Stimulated activated CD4-positive, alpha-beta T cell treated with anti-CD3 and anti-CD28 coated beads, TNF-alpha, amount 100 ng/mL, for 24 hours (primary cell): ENCODE data around the gene ANKS1B.

Experiments used
- DNase-seq, 3 experiments: peaks; one replicate each; pipeline ENCODE4 v3.0.0-alpha.2; 2020; ENCODE audit warnings: low read depth in 3 of 3

The ANKS1B gene

DNA sequence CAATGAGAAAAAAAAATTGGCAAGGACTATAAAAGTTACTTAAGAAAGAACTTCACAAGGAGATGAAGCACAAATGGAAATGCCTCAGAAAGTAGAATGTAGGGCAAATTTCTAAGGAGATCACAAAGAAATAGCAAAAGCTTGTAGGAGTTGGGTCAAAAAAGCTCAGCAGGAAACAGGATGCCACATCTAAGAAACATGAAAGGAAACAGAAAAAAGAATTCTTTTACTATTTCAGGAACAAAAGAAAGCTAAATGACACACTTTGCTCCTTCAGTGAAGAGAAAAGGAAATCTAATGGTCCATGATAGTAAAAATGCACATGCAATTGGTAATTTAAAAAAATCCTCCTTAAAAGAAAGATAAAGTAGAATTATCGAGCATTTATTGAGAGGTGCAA is 789.3 kb downstream of the ANKS1B start:
- no peak for DNase-seq

DNA sequence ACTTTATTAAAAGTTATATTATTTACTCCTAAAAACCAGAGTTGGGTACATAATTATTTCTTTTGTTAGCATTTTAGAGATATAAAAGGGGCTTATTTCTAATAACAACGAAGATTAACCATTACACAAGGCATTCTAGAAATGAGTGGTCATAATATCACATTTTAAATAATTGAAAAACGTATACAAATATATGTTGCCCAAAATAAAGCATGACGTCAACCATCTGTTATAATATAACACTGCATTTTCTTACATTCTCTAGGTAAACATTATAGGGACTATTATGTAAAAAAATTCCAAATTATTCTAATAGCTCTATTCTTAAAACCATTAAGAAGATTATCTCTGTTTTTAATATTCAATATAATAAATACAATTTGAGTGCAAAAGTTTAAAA is 792.2 kb downstream of the ANKS1B start:
- DNase-seq, result no peak

GRCh38 chr12:99176871-99177270 is 807.9 kb downstream of the ANKS1B start:
- DNase-seq, result no peak

GRCh38 chr12:99170461-99170860 is 814.3 kb downstream of the ANKS1B start:
- no peak for DNase-seq

GRCh38 chr12:99170037-99170436 is 814.7 kb downstream of the ANKS1B start:
- DNase-seq, result no peak

- no peak for DNase-seq
Measured at GRCh38 chr12:99157946-99158345, 826.8 kb downstream of the ANKS1B start.

- no peak for DNase-seq
Measured at GRCh38 chr12:99154983-99155336, 829.8 kb downstream of the ANKS1B start.

GRCh38 chr12:99154216-99154982 is 830.3 kb downstream of the ANKS1B start:
- DNase-seq, result no peak

DNA sequence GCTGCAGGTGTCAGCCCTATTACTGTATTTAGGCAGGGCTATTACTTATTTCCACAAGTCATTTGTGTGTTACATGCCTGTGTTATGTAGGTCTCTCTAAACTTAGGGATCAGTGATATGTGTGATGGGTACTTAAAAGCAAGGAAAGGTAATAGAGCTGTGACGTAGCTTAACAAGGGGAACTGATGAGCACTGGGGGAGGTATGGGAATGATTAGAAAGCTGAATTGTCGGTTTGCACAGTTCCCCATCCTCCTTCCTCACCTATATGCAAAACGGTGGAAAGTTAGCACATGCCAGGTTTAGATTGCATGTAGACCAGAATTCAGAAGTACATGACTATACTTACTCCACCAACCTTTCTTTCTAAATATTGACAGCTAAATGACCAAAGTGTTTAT is 831.4 kb downstream of the ANKS1B start:
- no peak for DNase-seq

DNA sequence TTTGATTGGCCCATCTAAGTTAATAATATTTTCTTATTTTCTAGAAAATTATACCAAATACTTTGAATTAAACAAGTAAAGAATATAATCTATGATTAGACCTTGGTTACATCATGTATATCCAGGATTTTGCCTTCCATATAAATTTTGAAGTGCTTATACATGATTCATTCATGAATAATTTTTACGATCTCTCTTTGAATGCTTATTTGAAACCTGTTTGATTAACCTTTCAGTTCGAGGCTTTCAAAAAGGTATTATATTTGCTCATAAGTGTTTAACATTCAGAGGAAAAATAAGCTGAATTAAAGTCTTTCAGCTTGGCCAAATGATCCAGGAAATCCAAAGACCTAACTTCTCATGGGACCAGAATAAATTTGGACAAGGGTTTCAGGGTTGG is 832.4 kb downstream of the ANKS1B start:
- DNase-seq, result no peak

- no peak for DNase-seq
Measured at GRCh38 chr12:99151744-99152143, 833.0 kb downstream of the ANKS1B start.

GRCh38 chr12:99147130-99147529 is 837.6 kb downstream of the ANKS1B start:
- no peak for DNase-seq

GRCh38 chr12:99146730-99147129 is 838.0 kb downstream of the ANKS1B start:
- DNase-seq, result no peak

GRCh38 chr12:99146185-99146584 is 838.6 kb downstream of the ANKS1B start:
- no peak for DNase-seq

GRCh38 chr12:99142651-99143050 is 842.1 kb downstream of the ANKS1B start:
- DNase-seq, result no peak

DNA sequence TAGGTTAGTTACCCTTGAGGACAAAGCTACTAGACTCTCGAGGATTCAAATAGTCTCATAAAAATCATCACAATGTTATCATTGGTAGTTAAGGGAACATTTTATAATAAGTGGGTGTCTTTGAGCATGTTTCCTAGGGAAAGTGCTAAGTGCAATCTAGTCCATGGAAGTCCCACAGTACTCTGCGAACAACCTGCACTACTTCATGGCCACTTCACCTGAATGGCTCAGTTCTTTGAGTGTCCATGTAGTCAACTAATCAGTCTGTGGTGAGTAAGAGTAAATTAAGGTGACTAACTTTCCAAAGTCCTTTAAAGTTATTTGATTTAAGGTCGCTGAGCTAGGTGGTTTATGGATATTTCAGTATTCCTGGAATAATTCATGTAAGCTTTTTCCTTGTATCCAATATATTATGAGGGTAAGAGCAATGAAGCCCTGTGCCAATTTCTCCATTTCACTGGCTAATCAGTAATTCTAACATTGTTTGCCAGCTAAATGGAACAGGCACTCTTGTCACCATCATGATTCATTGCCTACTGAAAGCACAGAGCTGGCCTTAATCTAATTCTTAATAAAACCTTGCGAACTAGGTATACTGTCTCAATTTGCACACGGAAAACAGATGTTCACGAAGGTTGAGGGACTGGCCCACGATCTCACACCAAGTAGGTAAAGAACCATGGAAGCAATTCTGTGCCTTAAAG is 844.6 kb downstream of the ANKS1B start:
- no peak for DNase-seq

DNA sequence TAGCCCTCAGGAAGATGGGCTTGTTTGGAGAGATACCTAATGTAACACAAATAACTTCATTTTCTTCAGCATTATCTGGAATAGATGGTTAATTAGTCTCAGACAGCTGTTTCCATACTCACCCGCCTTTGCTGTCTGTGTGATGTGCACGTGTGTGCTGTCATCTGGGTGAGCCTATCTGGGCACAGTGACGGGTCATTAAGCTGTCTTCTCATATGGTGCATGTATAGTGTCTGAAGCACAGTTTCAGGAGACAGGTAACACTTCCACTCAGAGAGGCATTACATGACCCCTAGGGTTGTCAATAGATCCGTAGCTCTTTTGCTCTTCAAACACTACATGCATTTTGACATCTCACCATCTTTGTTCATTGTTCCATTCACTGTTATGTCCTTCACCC is 846.3 kb downstream of the ANKS1B start:
- DNase-seq, result no peak

GRCh38 chr12:99137124-99137855 is 847.4 kb downstream of the ANKS1B start:
- no peak for DNase-seq

- DNase-seq, result no peak
Measured at GRCh38 chr12:99136516-99136915, 848.2 kb downstream of the ANKS1B start.

DNA sequence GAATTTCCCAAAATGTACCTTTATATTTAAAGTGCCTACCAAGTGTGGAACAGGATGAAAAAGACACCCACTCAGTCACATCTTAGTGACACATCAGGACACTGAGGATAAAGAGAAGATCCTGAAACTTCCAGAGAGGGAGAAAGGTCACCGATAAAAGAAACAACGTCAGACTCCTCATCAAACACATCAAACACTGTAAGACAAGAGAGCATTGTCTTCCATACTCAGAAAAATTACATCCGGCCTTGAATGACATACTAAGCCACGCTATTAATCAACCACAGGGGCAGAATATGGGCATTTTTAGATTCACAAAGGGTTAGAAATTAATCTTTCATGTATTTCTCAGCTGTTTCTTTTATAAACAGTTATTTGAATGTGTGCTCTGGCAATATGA is 849.4 kb downstream of the ANKS1B start:
- no peak for DNase-seq

- DNase-seq, result no peak
Measured at GRCh38 chr12:99133401-99133800, 851.3 kb downstream of the ANKS1B start.

- no peak for DNase-seq
Measured at GRCh38 chr12:99131751-99132199, 853.0 kb downstream of the ANKS1B start.
